Hematopoietic multipotent progenitor cell (in vitro differentiated cells): ENCODE data around the gene TPRA1. TPM values are rescaled to one million over a fixed set of nuclear protein-coding genes. Genes with fewer than 3 reads are reported as not detected.

Source experiments
- DNase-seq, 3 donors: peaks; one replicate each; pipeline ENCODE4 v3.0.0-alpha.2; 2011 to 2015; ENCODE audit warnings: low read depth in 2 of 3, low spot score in 2 of 3
- total RNA-seq: library from RNA; depleted of rRNA; stranded (reverse); fragments of >200 nt; gene quantifications from one replicate; pipeline ENCODE4 v1.2.3, GENCODE V29; 2012

TPRA1 gene
- 54.1 TPM for total RNA-seq

DNA sequence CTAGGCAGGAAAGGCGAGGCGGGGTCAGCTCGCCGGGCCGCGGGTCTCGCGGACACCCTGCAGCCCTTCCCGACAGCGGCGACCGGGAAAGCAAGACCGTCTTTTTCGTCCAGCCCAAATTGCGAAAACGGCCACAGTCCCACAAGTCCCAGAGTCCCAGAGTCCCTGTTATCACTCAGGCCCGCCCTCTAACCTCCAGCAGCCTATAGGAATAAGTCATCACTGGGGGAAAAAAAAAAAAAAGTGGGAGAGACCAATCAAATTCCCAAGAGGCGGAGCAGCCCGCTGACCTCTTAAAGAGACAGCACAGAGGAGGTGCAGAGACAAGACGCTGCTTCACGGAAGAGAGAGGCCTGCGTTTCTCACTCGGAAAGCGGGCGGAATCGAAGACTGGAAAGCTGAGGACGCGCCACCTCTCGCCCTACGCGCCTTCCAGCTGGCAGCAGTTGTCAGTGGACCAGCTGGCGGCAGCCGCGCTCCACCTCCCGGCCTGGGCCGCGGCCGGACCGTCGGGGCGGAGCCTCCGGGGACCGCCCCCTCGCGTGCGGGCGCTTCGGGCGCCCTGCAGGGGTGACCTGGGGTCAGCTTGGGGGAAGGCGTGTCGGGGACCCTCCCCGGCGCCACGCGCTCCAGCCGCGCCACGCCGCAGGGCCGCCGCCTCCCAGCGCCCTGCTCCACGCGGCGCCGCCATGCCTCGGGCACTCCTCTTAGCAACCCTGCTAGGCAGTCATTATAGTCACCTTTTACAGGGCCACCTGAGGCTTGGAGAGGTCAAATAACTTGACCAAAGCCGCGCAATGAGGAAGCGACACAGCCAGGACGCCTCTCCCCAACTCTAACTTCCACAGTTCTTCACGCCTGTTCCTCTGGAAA, at the start of gene TPRA1:
TSS of gene TPRA1 (minus strand) at position 141 of the 873 bp plus-strand sequence. CDS start 10,587 bp downstream, outside the sequence.
- peak; percentile 58 to 98 (median 94) for DNase-seq

DNA sequence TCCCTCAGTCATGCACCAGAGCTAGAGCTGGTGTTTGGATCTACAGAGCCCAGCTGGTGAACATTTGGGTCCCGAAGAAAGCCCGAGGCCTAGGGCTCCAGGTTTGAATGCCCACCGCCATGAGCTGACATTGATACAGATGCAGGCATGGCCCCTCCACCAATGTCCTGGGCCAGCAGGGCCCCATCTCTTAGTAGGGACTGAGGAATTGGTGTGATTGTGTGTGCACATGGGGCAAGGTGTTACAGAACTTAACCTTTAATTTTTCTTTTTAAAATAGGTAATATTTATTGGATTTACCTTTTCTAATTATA, 49.5 kb upstream of the TPRA1 start:
- no peak for DNase-seq

DNA sequence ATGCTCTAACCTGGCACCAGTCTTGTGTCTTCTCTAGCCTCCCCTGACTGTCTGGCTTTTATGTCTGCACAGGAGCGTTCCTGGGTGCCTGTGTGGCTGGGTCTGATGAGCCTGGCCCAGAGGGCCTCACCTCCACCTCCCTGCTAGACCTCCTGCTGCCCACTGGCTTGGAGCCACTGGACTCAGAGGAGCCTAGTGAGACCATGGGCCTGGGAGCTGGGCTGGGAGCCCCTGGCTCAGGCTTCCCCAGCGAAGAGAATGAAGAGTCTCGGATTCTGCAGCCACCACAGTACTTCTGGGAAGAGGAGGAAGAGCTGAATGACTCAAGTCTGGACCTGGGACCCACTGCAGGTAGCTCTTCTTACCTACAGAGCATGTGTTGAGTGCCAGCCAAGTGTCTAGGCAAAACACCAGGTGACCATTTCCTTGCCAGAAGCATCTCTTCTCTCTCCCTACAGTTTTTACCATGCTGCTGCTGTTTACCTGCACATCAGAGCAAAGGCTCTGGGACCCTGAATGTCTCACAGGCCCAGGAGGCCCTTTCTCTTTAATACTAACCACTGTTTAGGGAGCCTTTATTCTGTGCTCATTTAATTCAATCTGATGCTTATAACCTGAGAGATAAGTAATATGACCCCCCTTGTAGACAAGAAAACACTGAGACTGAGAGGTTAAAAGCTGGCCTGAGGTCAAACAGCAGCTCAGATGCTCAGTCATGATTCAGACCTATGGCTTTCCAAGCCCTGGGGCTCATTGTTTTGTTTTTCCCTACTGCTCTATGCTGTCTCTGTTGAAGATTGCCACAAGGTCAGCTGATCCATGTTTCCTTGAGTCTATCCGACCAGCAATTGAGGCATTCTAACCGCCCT, 48.9 kb upstream of the TPRA1 start:
- no peak for DNase-seq

GRCh38 chr3:127637971-127638370, 47.4 kb upstream of the TPRA1 start:
- DNase-seq = no peak

GRCh38 chr3:127637546-127637945, 47.0 kb upstream of the TPRA1 start:
- peak in 1 of 3 donors; percentile 7 for DNase-seq

DNA sequence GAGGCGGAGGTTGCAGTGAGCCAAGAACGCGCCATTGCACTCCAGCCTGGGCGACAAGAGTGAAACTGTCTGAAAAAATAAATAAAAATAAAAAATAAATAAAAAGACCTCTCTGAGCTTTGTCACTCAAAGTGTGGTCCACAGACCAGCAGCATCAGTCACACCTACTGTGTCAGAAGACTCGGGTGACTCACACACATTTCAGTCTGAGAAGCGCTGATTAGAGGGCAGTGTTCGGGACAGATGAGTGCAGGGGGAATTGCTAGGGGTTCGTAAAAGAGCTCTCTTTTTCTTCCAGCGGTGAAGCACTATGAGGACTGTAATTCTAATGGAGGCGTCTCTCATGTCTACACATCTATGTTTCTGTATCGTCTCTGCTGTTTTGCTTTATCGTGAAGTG, 44.1 kb upstream of the TPRA1 start:
- no peak for DNase-seq

DNA sequence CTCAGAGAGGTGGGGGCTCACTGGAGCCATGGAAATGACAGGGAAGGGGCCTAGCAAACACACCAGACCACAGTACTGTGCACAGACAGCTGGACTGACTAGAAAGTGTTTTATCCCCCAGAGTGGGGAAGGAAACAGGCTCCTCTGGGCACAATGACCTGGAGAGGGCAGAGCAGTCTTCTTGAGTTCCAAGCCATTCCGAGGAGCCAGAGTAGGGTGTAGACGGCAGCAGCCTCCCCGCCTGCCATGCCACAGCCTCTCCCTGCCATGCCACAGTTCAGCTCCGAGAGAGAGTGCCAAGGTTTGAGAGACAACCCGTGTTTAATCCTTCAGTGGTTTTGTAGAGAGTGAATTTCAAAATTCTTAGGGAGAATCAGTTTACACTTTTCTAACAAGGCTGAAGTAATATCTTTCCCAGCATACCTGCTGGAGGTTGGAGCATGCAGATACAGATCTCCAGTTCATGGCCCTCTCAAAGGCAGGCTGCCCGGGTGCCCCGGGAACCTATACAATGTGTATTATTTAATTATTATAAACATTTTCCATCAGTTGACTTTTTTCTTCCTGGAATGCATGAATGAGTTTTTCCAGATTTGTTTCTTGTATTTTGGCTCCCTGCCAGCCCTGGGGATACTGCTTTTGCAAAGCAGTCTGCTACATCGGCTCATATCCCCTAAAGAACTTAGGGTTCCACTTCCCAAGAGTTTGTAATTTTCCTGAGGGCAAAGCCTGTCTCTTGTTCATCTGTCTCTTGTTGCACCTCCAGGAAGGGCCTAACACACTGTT, 41.7 kb upstream of the TPRA1 start:
- DNase-seq = no peak

DNA sequence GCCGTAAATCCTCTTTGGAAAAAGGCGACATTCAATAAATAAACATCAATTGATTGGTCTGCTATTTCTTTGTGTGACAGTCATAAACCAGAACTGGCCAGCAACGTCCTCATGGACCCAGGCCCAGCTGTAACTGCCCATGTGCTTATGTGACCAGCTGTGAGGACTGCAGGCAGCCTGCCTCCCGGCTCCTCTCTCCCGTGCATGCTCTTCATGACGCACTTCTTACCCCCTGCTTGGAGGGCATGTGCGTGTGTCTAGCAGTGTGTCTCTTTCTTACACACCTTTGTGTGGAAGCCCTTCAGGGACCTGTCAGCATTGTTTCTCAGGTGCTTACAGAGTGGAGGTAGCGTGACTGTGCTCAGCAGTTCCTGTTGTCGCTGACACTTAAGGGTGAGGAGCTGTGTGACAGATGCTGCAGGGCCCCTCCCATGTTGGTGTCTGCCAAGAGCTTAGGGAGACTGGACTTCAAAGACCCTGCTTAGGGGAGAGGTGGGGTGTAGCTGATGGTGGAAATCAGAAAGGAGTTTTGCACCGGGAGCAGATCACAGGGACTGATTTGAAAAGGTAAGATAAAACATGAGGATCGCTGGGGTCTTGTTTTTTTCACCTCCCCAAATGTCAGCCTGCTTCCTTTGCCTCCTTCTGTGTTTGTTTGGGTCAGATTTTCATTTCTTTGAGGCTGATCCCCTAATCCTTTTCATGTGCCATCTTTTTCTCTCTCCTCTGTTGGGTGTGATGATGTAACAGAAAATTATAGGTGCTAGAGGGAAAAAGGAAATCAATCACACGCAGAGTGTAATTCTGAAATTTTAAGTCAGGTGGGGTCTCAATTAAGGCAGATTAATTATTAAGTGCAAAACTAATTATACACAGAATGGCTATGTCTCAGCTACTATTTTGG, 40.5 kb upstream of the TPRA1 start:
- DNase-seq = no peak

GRCh38 chr3:127629467-127630403, 39.2 kb upstream of the TPRA1 start:
- DNase-seq = peak in 2 of 3 donors; percentile 38 to 58

GRCh38 chr3:127628788-127629466, 38.4 kb upstream of the TPRA1 start, which contains the start of gene PODXL2:
TSS of gene PODXL2 (plus strand) at chr3:127629185. CDS start at chr3:127629220, 35 bp downstream.
- peak in 2 of 3 donors; percentile 44 to 49 for DNase-seq

GRCh38 chr3:127628426-127628787, 37.9 kb upstream of the TPRA1 start:
- DNase-seq = no peak

DNA sequence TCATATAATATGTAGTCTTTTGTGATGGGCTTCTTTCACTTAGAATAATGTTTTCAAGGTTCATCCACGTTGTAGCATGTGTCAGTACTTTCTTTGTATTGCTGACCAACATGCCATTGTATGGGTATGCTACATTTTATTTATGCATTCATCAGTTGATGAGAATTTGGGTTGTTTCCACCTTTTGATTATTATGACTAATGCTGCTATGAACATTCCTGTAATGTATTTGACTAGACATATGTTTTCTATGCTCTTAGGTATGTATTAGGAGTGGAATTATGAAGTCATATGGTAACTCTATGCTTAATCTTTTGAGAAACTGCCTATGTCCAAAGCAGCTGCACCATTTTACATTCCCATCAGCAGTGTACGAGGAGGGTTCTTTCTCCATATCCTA, 35.3 kb upstream of the TPRA1 start:
- no peak for DNase-seq

GRCh38 chr3:127624063-127624462, 33.5 kb upstream of the TPRA1 start:
- DNase-seq = no peak

GRCh38 chr3:127622772-127623576, 32.4 kb upstream of the TPRA1 start:
- no peak for DNase-seq

DNA sequence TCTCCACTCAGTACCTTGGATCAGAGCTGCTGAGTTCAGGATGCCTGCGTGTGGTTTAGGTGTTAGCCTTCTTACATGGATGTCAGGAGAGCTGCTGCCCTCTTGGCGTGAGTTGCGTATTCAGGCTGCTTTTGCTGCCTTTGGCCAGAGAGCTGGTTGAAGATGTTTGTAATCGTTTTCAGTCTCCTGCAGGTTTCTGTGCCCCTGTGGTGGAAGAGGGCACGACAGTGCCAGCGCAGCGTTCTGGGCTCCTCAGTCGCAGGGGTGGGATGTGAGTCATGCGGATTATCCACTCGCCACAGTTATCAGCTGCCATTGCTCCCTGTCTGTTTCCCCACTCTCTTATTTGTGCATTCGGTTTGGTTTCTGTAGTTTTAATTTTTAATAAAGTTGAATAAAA, 31.5 kb upstream of the TPRA1 start:
- DNase-seq = no peak

- no peak for DNase-seq
Observed at GRCh38 chr3:127620637-127621375, 30.3 kb upstream of the TPRA1 start.

GRCh38 chr3:127618891-127619290, 28.4 kb upstream of the TPRA1 start:
- DNase-seq = no peak
